AG09309 (cell line): ENCODE data around the gene COL26A1.

Source experiments
- DNase-seq: peaks from one replicate; pipeline ENCODE4 v3.0.0-alpha.2; 2010; ENCODE audit warnings: low read depth
- H3K4me3 ChIP-seq: 2 replicates; pipeline ENCODE4 v1.5.1; 2011; ENCODE audit warnings: mild to moderate bottlenecking, low read depth, low read length, moderate library complexity; ENCODE audit not compliant: control insufficient read depth
- TF ChIP-seq, protein P1 (sequence below): IDR thresholded peaks from 2 replicates; pipeline ENCODE4 v1.5.1; 2011; ENCODE audit warnings: mild to moderate bottlenecking, low read depth, low read length, inconsistent platforms; ENCODE audit not compliant: insufficient read depth, control insufficient read depth; ENCODE audit errors: missing control alignments

Gene COL26A1

DNA sequence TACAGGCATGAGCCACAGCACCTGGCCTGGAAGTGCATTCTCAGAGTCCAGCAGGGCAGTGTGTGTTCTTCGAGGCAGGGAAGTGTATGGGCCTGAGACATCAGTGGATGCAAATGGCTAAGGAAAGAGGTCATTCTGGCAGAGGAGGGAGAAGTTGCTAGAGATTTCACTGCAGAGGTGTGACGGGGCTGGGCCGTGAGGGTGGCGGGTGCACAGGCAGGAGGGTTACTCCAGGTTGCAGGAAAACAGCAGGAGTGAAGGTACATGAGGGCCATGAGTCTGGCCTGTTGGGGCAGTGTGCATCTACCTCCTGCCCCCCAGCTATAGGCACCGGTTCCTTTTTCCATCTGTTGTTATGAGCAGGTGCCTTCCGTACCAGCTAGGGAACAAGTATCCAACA, 29.3 kb downstream of the COL26A1 start:
- TF ChIP-seq, protein P1, sequence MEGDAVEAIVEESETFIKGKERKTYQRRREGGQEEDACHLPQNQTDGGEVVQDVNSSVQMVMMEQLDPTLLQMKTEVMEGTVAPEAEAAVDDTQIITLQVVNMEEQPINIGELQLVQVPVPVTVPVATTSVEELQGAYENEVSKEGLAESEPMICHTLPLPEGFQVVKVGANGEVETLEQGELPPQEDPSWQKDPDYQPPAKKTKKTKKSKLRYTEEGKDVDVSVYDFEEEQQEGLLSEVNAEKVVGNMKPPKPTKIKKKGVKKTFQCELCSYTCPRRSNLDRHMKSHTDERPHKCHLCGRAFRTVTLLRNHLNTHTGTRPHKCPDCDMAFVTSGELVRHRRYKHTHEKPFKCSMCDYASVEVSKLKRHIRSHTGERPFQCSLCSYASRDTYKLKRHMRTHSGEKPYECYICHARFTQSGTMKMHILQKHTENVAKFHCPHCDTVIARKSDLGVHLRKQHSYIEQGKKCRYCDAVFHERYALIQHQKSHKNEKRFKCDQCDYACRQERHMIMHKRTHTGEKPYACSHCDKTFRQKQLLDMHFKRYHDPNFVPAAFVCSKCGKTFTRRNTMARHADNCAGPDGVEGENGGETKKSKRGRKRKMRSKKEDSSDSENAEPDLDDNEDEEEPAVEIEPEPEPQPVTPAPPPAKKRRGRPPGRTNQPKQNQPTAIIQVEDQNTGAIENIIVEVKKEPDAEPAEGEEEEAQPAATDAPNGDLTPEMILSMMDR = no peak
- no peak for DNase-seq
- no peak overlapping the region for H3K4me3 ChIP-seq

DNA sequence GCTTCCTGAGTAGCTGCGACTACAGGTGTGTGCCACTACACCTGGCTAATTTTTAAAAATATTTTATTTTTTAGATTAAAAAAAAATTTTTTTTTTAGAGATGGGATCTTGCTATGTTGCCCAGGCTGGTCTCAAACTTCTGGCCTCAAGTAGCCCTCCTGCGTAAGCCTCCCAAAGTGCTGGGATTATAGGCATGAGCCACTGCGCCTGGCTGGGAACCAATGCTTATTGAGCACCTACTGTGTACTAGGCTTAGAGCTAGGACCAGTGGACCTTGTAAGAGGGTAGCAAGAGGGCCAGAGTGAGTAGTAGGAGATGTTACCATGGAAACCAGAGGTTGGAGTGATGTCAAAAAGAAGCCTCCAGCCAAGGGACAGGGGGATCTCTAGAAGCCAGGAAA, 31.2 kb downstream of the COL26A1 start:
- H3K4me3 ChIP-seq = no peak overlapping the region
- TF ChIP-seq, protein P1 = no peak
- DNase-seq = no peak

DNA sequence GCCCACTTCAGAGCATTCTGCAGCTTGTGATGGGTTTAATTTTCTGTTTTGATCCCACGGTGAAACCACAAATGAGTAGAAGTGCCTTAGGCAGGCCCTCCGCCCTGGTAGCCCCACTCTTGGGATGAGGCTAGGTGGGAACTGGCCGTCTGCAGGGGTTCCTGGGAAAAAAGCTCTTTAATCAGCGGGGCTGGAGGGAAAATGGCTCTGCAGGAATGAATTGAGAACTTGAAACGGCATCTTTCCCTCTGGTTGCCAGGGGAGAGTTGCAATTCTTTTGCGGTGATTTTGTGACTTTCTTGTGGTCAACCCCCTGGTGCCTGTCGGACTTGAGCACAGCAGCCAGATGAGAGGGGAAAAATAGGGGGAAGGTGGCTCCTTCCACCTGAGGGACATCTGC, 32.7 kb downstream of the COL26A1 start:
- no peak for DNase-seq
- TF ChIP-seq, protein P1 = no peak
- no peak overlapping the region for H3K4me3 ChIP-seq

DNA sequence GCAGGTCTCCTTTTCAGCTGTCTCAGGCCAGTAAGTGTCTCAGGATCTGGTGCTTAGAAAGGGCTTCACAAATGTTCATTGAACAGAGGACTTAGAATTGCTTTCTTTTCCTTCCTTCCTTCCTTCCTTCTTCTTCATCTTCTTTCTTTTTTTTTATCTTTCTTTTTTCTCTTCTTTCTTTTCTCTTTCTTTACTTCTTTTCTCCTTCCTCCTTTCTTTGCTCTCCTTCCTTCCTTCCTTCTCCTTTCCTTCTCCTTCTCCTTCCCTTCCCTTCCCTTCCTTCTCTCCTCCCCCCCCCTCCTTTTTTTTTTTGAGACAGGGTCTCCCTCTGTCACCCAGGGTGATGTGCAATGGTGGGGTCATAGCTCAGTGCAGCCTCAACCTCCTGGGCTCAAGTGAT, 34.6 kb downstream of the COL26A1 start:
- TF ChIP-seq, protein P1 = no peak
- no peak overlapping the region for H3K4me3 ChIP-seq
- no peak for DNase-seq

DNA sequence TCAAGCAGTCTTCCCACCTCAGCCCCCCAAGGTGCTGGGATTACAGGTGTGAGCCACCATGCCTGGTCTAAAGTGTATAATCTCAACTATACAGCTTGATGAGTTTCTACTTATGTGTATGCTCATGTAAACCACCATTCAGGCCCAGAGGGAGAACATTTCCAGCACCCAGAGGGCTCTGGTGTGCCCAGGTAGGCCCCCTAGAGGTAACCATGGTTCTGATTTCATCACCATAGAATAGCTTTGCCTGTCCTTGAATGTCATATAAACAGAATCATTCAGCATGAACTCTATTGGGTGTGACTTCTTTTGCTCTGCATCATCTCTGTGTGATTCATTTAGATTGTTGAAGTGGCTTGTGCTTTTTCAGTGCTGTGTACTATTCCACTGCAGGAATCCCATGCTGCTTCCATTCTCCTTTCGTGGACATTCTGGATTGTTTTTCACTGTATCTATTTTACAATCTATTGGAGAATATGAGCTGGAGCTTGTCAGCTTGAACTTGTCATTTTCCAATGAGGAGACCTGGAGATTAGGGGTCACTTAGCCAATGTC, 35.2 kb downstream of the COL26A1 start:
- no peak for DNase-seq
- TF ChIP-seq, protein P1 = no peak
- no peak overlapping the region for H3K4me3 ChIP-seq

DNA sequence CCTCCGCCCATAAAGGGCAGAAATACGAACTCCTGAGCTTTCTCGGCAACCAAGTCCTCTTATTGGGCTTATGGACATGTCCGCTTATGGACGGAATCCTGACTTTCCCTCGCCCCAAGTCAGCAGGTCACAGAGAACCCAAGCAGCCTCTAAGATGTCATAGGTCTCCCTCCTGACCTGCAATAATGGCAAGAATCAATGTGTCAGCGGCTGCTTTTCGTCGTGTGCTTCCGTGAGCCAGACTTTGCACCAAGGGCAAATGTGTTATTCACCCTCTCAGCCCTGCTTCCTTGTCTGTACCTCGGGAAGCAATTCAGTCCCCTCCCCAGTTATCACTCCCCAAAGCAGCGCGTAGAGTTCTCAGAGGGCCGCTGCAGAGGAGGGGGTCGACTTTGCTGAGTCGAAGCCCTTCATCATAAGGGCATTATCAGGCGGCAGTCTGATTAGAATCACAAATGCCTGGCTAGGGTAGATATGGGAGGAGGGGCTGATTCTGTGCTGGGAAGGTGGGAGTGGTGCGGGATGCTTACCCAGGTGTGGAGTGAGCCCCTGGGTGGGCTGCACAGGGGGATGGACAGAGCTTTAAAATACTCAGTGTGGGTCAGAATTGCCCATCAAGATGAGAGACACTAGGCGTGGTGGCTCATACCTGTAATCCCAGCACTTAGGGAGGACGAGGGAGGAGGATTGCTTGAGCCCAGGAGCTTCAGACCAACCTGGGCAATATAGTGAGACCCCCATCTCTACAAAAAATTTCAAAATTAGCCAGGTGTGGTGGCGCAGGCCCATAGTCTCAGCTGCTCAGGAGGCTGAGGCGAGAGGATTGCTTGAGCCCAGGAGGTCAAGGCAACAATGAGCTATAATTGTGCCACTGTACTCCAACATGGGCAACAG, 36.0 kb downstream of the COL26A1 start:
- no peak overlapping the region for H3K4me3 ChIP-seq
- TF ChIP-seq, protein P1 = no peak
- no peak for DNase-seq
